Transverse colon (tissue), 4 donors: Measurements from ENCODE around the gene IGLL5. TPM values are rescaled to one million over a fixed set of nuclear protein-coding genes. Genes with fewer than 3 reads are reported as not detected.

ENCODE experiments used
- DNase-seq: peaks from one replicate; pipeline ENCODE4 v3.0.0-alpha.2; 2019
- H3K27ac ChIP-seq, 4 donors: fragments of 200-600 bp; sonication (generic); 2 replicates each; pipeline ENCODE4 v1.5.1; 2016 to 2018; ENCODE audit warnings: inconsistent platforms in 4 of 4
- H3K27me3 ChIP-seq: fragments of 200-600 bp; sonication (generic); 2 replicates; pipeline ENCODE4 v1.5.1; 2017; ENCODE audit warnings: inconsistent platforms
- H3K36me3 ChIP-seq, 4 donors: fragments of 200-600 bp; sonication (generic); 2 replicates each; pipeline ENCODE4 v1.5.1; 2017 to 2019; ENCODE audit warnings: inconsistent platforms in 4 of 4
- H3K4me1 ChIP-seq, 4 donors: fragments of 200-600 bp; sonication (generic); 2 replicates each; pipeline ENCODE4 v1.5.1; 2017 to 2020; ENCODE audit warnings: inconsistent platforms in 4 of 4
- H3K4me3 ChIP-seq, 4 donors: fragments of 200-600 bp; sonication (generic); 1 replicate in 1 of 4; 2 replicates in 3 of 4; pipeline versions ENCODE4 v1.5.1 to v1.6.1; 2017 to 2019; ENCODE audit warnings: inconsistent platforms in 4 of 4
- H3K9me3 ChIP-seq, 2 donors: fragments of 200-600 bp; sonication (generic); 2 replicates each; pipeline ENCODE4 v1.5.1; 2017 to 2019; ENCODE audit warnings: inconsistent platforms in 2 of 2
- EP300 ChIP-seq: sonication (generic); formaldehyde crosslinking; IDR thresholded peaks from one replicate; pipeline ENCODE4 v1.6.1; 2017; ENCODE audit warnings: antibody characterized with exemption, low read depth
- POLR2A ChIP-seq: fragments of 450-650 bp; IDR thresholded peaks from one replicate; pipeline ENCODE4 v1.6.1; 2016; ENCODE audit warnings: antibody characterized with exemption, mild to moderate bottlenecking, moderate library complexity
- POLR2AphosphoS5 ChIP-seq, 3 donors: sonication (generic); formaldehyde crosslinking; IDR thresholded peaks; one replicate each; pipeline ENCODE4 v1.6.1; 2016; ENCODE audit warnings: antibody characterized with exemption in 3 of 3
- WGBS, 2 donors: methylation state at CpG; one replicate each; pipeline ENCODE4 v1.1.5; 2018; ENCODE audit warnings: low coverage in 1 of 2; 5-methylcytosine and 5-hydroxymethylcytosine counted together
- in situ Hi-C, 4 donors: fragments of 200-750 bp; cut with MboI; loops; one replicate each; pipeline versions ENCODE4 v1.15.0 to v1.15.1; 2017; ENCODE audit warnings: low sequenced_read_pairs in 3 of 4, low pct_ligation_motif_present in 1 of 4, low pct_unique_long_range_greater_than_20kb in 1 of 4
- intact Hi-C: fragments of 100-400 bp; cut with DNase I; formaldehyde crosslinking; loops from one replicate; pipeline ENCODE4 v1.15.1; 2023; ENCODE audit warnings: low total_unique reads
- total RNA-seq, 4 donors: library from RNA; depleted of rRNA; stranded (reverse); fragments of >200 nt; gene quantifications; one replicate each; pipeline ENCODE4 v1.1.0, GENCODE V29; 2016
- TF ChIP-seq, protein P1 (sequence below), 5 experiments: fragments of 200-600 bp in 3 of 5; fragments of 450-650 bp in 2 of 5; sonication (generic) in 3 of 5; IDR thresholded peaks; 1 replicate in 2 of 5; 2 replicates in 3 of 5; pipeline ENCODE4 v1.5.1; 2016 to 2017; ENCODE audit warnings: antibody characterized with exemption in 5 of 5, inconsistent platforms in 3 of 5, mild to moderate bottlenecking in 2 of 5, moderate library complexity in 1 of 5

The IGLL5 gene
- total RNA-seq, 4 donors from 2014 or later: 14.9 to 104 (median 33.8) TPM; not detected in 1

DNA sequence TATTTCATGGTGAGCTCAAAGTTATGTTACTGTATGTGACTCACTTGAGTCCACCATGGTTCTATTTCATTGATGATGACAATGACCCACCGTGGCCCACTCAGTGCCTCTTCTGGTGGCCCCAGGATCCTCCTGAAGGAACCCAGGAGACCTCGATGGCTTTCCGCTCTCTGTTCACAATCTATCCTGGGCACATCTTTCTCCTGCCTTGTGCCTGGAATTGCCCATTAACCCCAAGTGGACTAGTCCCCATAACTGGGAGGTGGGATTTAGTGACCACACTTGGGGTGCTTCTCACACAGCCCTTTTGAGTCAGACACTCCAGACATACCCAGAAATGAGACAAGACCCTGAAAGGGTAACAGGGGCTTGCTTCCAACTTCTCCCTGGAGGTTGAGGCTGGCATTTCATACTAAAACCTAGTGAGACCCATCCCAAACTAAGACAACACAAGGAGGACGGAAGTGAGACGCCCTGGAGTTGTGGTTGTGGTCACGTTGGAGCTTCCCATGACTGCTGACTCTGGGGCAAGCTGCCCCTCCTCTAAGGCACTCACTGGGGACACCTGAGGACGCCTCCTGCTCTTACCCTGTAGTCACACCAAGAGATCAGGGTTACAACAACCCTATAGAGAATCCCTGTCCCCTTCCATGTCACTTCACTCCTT, 22.1 kb downstream of the IGLL5 start:
- intact Hi-C loops (no loop called here), in situ Hi-C loops (no loop called here)
- WGBS, 2 donors: 60 to 71% methylated on average over 2 to 7 of the region's 7 CpGs
- no peak overlapping the region for H3K27ac ChIP-seq
- no peaks in the 10 kb centered on the region for H3K36me3 ChIP-seq
- no peaks in the 10 kb centered on the region for H3K9me3 ChIP-seq
- H3K27me3 ChIP-seq: peaks cover 3% of the 10 kb centered on the region
- TF ChIP-seq POLR2A (no peak), POLR2AphosphoS5 (IDR thresholded peaks at IDR 0.05) (no peak), EP300 (no peak)
- TF ChIP-seq, protein P1, sequence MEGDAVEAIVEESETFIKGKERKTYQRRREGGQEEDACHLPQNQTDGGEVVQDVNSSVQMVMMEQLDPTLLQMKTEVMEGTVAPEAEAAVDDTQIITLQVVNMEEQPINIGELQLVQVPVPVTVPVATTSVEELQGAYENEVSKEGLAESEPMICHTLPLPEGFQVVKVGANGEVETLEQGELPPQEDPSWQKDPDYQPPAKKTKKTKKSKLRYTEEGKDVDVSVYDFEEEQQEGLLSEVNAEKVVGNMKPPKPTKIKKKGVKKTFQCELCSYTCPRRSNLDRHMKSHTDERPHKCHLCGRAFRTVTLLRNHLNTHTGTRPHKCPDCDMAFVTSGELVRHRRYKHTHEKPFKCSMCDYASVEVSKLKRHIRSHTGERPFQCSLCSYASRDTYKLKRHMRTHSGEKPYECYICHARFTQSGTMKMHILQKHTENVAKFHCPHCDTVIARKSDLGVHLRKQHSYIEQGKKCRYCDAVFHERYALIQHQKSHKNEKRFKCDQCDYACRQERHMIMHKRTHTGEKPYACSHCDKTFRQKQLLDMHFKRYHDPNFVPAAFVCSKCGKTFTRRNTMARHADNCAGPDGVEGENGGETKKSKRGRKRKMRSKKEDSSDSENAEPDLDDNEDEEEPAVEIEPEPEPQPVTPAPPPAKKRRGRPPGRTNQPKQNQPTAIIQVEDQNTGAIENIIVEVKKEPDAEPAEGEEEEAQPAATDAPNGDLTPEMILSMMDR (IDR thresholded peaks at IDR 0.05): no peak
- no peak overlapping the region for H3K4me3 ChIP-seq
- DNase-seq: no peak
- no peaks in the 10 kb centered on the region for H3K4me1 ChIP-seq

DNA sequence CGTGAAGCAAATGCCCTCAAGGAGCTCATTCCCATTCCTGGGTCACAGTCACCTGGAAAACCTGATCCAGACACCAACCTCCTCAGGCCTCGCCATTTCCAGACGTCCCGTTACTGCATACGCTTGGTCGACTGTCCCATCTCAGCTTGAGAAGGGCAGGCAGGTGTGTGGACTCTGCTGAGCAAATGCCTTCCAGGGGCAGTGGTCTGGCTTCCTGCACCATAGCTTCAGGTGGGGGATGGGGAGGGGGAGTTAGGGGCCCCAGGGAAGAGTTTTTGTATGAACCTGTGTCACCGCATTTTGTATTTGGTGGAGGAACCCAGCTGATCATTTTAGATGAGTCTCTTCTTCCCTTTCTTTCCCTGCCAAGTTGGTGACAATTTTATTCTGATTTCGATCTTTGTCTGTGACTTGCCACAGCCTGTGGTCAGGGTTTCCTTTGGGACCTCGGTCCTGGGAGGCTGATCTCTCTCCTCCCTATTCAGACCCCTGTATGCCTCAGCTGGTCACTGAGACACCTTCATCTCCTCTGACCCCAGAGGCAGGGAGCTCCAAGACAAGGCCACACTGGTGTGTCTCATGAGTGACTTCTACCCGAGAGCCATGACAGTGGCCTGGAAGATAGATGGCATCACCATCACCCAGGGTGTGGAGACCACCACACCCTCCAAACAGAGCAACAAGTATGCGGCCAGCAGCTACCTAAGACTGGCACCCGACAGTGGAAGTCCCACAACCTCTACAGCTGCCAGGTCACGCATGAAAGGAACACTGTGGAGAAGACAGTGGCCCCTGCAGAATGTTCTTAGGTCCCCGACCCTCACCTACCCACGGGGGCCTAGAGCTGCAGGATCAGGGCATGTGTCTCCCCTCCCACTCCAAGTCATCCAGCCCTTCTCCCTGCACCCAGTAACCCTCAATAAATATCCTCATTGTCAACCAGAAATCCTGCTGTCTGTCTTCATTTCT, 22.9 kb downstream of the IGLL5 start:
- no peak overlapping the region for H3K4me3 ChIP-seq
- intact Hi-C loops (no loop called here), in situ Hi-C loops (no loop called here)
- H3K4me1 ChIP-seq: no peaks in the 10 kb centered on the region
- H3K27ac ChIP-seq: no peak overlapping the region
- 68 to 71% methylated on average over 4 to 15 of the region's 15 CpGs for WGBS, 2 donors
- H3K27me3 ChIP-seq: peaks cover 3% of the 10 kb centered on the region
- H3K9me3 ChIP-seq: no peaks in the 10 kb centered on the region
- no peak for DNase-seq
- no peak for TF ChIP-seq EP300
- TF ChIP-seq POLR2AphosphoS5 (IDR thresholded peaks at IDR 0.05): no peak
- TF ChIP-seq, protein P1 (IDR thresholded peaks at IDR 0.05): no peak
- no peak for TF ChIP-seq POLR2A
- no peaks in the 10 kb centered on the region for H3K36me3 ChIP-seq

DNA sequence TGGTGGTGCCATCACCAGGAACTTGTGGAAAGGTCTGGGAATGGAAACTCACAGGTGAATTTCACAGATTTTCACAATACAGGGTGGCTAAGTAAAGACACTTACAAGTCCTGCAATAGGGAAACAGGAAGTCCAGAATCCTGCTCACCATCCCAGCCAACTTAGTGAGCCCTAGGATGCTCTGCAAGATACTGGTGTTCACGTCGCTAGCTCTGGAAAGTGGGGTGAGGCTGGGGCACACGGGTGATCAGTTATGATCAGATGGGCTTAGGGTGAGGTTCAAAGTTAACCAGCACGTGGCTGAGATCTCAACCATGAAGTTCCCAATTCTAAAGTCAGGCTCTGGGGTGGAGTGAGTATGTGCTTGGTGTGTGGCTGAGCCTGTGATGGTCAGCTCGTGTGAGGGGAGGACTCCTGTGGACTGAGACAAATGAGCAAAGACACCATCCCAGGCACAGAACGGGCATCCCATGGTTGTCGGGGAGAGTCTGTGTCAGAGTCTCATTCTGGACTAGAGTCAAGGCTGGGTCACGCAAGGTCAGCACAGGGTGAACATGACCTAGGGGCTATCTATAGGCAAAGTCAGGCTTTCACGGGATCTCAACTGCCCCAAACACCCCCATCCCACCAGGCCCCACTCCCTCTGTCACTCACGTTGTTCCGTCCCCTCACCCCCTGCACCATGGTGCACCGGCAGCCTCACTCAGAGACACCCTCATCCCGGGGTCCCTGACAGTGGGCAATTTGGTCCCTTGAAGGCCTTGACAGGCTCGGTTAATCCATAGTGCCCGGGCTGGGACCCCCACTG, 23.9 kb downstream of the IGLL5 start:
- Histone ChIP-seq H3K27ac (no peak overlapping the region), H3K9me3 (no peaks in the 10 kb centered on the region), H3K27me3 (peaks cover 3% of the 10 kb centered on the region), H3K4me1 (no peaks in the 10 kb centered on the region), H3K4me3 (no peak overlapping the region), H3K36me3 (no peaks in the 10 kb centered on the region)
- no peak for DNase-seq
- in situ Hi-C loops: no loop called here
- TF ChIP-seq POLR2A: no peak
- intact Hi-C loops: no loop called here
- WGBS, 2 donors: 76% methylated on average over 15 of the region's 15 CpGs; no CpG with 5 or more reads in 1 of the 2 donors

DNA sequence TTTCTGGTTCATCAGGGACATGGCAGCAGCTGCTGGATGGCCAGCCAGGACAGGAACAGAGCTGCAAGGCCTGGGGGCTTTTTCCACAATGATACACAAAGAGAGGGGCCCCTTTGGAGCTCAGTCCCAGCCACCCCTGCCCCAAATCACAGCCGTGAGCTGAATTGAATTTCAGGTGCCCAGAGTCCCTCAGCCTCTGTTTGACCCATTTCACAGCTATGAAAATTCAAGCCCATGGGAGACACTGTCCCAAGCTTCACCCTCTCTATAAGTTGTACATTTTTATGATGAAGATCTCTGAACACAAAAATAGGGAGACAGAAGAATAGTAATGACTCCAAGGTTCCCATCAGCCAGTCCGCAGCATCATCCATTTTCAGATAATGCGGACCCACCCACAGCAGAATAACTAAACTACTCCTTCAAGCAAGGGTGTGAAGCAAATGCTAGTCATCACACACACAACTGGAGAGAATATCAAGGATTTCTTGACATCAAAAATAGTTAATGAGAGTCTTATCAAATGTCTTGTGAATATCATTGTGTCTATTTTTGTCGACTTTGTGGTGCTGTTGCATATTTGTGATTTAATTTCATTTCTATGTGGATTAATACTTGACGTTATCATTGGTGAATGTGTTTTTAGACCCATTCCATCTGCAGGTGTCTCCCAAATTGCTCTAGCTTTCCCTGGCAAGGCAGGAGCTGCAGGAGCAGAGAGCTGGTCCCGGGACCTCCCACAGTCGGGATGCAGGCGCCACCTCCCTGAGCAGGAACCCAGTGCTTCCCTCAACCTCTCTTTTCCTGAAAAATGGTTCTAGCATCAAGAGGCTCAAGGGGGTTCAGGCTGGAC, 24.7 kb downstream of the IGLL5 start:
- no peak for DNase-seq
- TF ChIP-seq POLR2A (no peak), EP300 (no peak), POLR2AphosphoS5 (IDR thresholded peaks at IDR 0.05) (no peak)
- TF ChIP-seq, protein P1 (IDR thresholded peaks at IDR 0.05): no peak
- WGBS, 2 donors: 81% methylated on average over 8 of the region's 8 CpGs
- intact Hi-C loops (no loop called here), in situ Hi-C loops (no loop called here)
- Histone ChIP-seq H3K4me1 (no peaks in the 10 kb centered on the region), H3K9me3 (no peaks in the 10 kb centered on the region), H3K36me3 (no peaks in the 10 kb centered on the region), H3K27ac (no peak overlapping the region), H3K27me3 (no peaks in the 10 kb centered on the region), H3K4me3 (no peak overlapping the region)
